ENCODE data around the gene P2RY14. TPM values are rescaled to one million over a fixed set of nuclear protein-coding genes. Genes with fewer than 3 reads are reported as not detected.

P2RY14 gene
- total and polyA plus RNA-seq, 2 of the 13 experiments (the other 11 are each of a cell fraction or from before 2014, with no cell fraction given): not detected

DNA sequence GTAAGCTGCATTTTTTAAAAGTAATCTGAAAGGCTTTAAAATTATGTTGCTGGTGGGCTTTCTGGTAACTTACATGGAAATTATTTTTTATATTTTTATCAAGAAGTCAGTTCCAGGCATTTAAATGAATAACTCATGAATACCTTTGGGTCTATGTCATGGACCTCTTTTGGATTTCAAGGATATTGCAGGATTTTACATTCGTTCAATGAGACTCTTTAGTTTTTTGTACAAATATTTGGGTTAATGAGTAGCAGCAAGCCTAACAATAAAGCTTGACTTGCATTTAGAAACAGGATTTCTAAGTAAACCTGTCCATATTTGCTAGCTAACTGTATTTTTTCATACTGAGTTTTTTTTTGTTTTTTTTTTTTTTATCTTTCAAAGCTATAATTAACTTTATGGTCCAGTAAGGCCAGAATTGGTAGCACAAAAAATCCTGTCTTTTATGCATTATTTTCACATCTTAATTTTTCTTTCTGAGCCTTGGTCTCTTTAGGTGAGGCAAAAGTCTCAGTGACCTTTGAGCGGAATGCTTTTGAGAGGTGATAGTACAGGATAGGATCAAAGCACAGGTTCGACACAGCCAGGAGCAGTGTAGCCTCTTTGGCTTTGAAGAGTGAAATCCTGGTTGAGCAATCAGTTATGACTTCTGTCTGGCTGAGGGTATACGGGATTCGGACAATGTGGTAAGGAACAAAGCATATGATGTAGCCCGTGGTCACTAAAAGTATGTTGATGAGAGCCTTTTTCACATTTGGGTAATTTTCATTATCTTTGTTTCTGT lies 80.2 kb downstream of the P2RY14 start (continued):
- TF ChIP-seq ZNF687 (CRISPR knock-in tag; IDR thresholded peaks at IDR 0.05) (no peak), PAWR (CRISPR knock-in tag; IDR thresholded peaks at IDR 0.05; ENCODE audit: borderline replicate concordance) (no peak), BCL6 (CRISPR knock-in tag; IDR thresholded peaks at IDR 0.05) (peak; percentile 89), ZNF124 (CRISPR knock-in tag; IDR thresholded peaks at IDR 0.05) (no peak), ZNF670 (CRISPR knock-in tag; IDR thresholded peaks at IDR 0.05; ENCODE audit: borderline replicate concordance) (0 out of 2 replicates have a peak, but pooled peaks have one; percentile 84), ZBTB43 (CRISPR knock-in tag; conservative IDR thresholded peaks at IDR 0.05) (no peak), WIZ (CRISPR knock-in tag; IDR thresholded peaks at IDR 0.05) (no peak), KLF6 (CRISPR knock-in tag; IDR thresholded peaks at IDR 0.05) (0 out of 2 replicates have a peak, but pooled peaks have one; percentile 39), JUNB (CRISPR knock-in tag; IDR thresholded peaks at IDR 0.05; ENCODE audit: borderline replicate concordance) (no peak), ZFY (CRISPR knock-in tag; IDR thresholded peaks at IDR 0.05) (no peak), ARID2 (CRISPR knock-in tag; IDR thresholded peaks at IDR 0.05; ENCODE audit: borderline replicate concordance) (no peak), SKI (IDR thresholded peaks at IDR 0.05; ENCODE audit: partially characterized antibody) (peak; percentile 92), SNAPC2 (CRISPR knock-in tag; IDR thresholded peaks at IDR 0.05) (0 out of 2 replicates have a peak, but pooled peaks have one; percentile 28), ZNF225 (CRISPR knock-in tag; IDR thresholded peaks at IDR 0.05) (no peak), ZSCAN25 (CRISPR knock-in tag; IDR thresholded peaks at IDR 0.05) (peak; percentile 30; the same call in 1 of the 2 replicates), POGZ (CRISPR knock-in tag; IDR thresholded peaks at IDR 0.05) (peak; percentile 93), RBAK (CRISPR knock-in tag; IDR thresholded peaks at IDR 0.05) (no peak), SOX6 (IDR thresholded peaks at IDR 0.05) (no peak), SOX6 (CRISPR knock-in tag; IDR thresholded peaks at IDR 0.05) (peak; percentile 99), ZNF264 (CRISPR knock-in tag; IDR thresholded peaks at IDR 0.05) (peak; percentile 57; the same call in 1 of the 2 replicates)
- TF ChIP-seq, protein P1, sequence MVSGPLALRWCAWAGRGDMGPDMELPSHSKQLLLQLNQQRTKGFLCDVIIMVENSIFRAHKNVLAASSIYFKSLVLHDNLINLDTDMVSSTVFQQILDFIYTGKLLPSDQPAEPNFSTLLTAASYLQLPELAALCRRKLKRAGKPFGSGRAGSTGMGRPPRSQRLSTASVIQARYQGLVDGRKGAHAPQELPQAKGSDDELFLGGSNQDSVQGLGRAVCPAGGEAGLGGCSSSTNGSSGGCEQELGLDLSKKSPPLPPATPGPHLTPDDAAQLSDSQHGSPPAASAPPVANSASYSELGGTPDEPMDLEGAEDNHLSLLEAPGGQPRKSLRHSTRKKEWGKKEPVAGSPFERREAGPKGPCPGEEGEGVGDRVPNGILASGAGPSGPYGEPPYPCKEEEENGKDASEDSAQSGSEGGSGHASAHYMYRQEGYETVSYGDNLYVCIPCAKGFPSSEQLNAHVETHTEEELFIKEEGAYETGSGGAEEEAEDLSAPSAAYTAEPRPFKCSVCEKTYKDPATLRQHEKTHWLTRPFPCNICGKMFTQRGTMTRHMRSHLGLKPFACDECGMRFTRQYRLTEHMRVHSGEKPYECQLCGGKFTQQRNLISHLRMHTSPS (CRISPR knock-in tag; IDR thresholded peaks at IDR 0.05; ENCODE audit: low read depth): no peak

All from HepG2 (cell line).